Tibial nerve (tissue), 4 donors: Measurements from ENCODE around the gene NPHP4.

ENCODE experiments used
- EP300 ChIP-seq, 2 donors: sonication (generic); formaldehyde crosslinking; IDR thresholded peaks; one replicate each; pipeline ENCODE4 v1.6.1; 2017; ENCODE audit warnings: antibody characterized with exemption in 2 of 2, mild to moderate bottlenecking in 1 of 2
- POLR2A ChIP-seq, 2 donors: fragments of 450-650 bp; IDR thresholded peaks; one replicate each; pipeline ENCODE4 v1.6.1; 2017; ENCODE audit warnings: antibody characterized with exemption in 2 of 2, mild to moderate bottlenecking in 2 of 2, moderate library complexity in 2 of 2
- TF ChIP-seq, protein P1 (sequence below), 5 experiments: fragments of 200-600 bp in 3 of 5; fragments of 450-650 bp in 2 of 5; sonication (generic) in 3 of 5; IDR thresholded peaks; one replicate each; pipeline ENCODE4 v1.5.1; 2016 to 2019; ENCODE audit warnings: antibody characterized with exemption in 5 of 5, mild to moderate bottlenecking in 3 of 5, moderate library complexity in 2 of 5

DNA sequence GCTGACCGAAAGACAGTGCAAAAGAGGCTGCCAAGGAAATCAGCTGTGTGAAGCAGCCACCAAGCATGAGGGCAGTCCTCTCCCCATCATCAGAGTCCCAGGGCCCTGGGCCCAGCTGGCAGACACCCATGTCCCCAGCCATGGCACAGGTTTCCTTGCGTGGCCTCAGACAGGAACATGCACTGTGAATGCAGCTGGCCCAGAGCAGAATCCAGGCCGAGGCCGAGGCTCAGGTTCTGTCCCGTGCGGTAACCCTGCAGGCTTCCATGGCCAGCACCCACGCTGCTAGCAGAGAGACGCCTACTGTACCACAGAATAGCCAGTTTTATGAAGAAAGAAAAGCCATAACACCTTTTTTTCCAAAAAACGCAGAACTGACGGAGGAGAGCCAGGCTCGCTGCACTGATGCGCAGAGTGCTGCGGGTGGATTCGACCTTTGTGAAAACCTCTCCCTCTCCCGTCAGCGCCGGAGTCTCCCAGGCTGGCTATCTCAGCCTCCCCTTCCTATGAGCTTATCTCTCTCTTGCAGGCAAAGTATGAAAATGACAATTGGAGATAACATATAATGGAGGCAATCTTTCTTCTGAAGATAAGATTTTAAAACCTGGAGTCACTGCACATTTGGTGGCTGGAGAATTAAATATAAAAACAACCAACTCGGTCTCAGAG is 106.6 kb downstream of the NPHP4 start:
- TF ChIP-seq POLR2A (IDR thresholded peaks at IDR 0.05), result no peak
- TF ChIP-seq, protein P1, sequence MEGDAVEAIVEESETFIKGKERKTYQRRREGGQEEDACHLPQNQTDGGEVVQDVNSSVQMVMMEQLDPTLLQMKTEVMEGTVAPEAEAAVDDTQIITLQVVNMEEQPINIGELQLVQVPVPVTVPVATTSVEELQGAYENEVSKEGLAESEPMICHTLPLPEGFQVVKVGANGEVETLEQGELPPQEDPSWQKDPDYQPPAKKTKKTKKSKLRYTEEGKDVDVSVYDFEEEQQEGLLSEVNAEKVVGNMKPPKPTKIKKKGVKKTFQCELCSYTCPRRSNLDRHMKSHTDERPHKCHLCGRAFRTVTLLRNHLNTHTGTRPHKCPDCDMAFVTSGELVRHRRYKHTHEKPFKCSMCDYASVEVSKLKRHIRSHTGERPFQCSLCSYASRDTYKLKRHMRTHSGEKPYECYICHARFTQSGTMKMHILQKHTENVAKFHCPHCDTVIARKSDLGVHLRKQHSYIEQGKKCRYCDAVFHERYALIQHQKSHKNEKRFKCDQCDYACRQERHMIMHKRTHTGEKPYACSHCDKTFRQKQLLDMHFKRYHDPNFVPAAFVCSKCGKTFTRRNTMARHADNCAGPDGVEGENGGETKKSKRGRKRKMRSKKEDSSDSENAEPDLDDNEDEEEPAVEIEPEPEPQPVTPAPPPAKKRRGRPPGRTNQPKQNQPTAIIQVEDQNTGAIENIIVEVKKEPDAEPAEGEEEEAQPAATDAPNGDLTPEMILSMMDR (IDR thresholded peaks at IDR 0.05), result no peak
- TF ChIP-seq EP300 (IDR thresholded peaks at IDR 0.05), result no peak
